ENCODE data around the gene APOH.
"Not testable (repeated sequence)": the region's sequence is repeated elsewhere in the genome, so short reads cannot be mapped to it uniquely, and the experiment has no call there.

Gene APOH, protein sequence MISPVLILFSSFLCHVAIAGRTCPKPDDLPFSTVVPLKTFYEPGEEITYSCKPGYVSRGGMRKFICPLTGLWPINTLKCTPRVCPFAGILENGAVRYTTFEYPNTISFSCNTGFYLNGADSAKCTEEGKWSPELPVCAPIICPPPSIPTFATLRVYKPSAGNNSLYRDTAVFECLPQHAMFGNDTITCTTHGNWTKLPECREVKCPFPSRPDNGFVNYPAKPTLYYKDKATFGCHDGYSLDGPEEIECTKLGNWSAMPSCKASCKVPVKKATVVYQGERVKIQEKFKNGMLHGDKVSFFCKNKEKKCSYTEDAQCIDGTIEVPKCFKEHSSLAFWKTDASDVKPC

GRCh38 chr17:66228887-66229782 is at the start of gene APOH:
Gene APOH, minus strand, starts transcription at chr17:66229415. Its CDS starts 36 bp downstream, at chr17:66229379.
- in situ Hi-C loops (cut with MboI; ENCODE audit: low sequenced_read_pairs): no loop called here

GRCh38 chr17:66277191-66277590 is 48.0 kb upstream of the APOH start:
- in situ Hi-C loops (cut with MboI; ENCODE audit: low sequenced_read_pairs): no loop called here

- in situ Hi-C loops (cut with MboI; ENCODE audit: low sequenced_read_pairs): no loop called here
Observed at GRCh38 chr17:66276328-66276937, 47.2 kb upstream of the APOH start.

- in situ Hi-C loops (cut with MboI; ENCODE audit: low sequenced_read_pairs): no loop called here
Observed at GRCh38 chr17:66275651-66276050, 46.4 kb upstream of the APOH start.

DNA sequence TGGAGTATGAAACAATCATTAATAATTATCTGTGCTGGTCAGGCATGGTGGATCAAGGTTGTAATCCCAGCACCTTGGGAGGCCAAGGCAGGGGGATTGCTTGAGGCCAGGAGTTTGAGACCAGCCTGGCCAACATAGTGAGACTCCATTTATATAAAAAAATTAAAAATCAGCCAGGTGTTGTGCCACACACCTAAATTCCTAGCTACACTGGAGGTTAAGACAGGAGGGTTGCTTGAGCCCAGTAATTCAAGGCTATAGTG is 44.3 kb upstream of the APOH start:
- in situ Hi-C loops (cut with MboI; ENCODE audit: low sequenced_read_pairs): no loop called here

- in situ Hi-C loops (cut with MboI; ENCODE audit: low sequenced_read_pairs): no loop called here
Observed at GRCh38 chr17:66272811-66273585, 43.8 kb upstream of the APOH start.

- in situ Hi-C loops (cut with MboI; ENCODE audit: low sequenced_read_pairs): no loop called here
Observed at GRCh38 chr17:66271512-66271911, 42.3 kb upstream of the APOH start.

GRCh38 chr17:66270106-66270505 is 40.9 kb upstream of the APOH start:
- in situ Hi-C loops (cut with MboI; ENCODE audit: low sequenced_read_pairs): no loop called here

DNA sequence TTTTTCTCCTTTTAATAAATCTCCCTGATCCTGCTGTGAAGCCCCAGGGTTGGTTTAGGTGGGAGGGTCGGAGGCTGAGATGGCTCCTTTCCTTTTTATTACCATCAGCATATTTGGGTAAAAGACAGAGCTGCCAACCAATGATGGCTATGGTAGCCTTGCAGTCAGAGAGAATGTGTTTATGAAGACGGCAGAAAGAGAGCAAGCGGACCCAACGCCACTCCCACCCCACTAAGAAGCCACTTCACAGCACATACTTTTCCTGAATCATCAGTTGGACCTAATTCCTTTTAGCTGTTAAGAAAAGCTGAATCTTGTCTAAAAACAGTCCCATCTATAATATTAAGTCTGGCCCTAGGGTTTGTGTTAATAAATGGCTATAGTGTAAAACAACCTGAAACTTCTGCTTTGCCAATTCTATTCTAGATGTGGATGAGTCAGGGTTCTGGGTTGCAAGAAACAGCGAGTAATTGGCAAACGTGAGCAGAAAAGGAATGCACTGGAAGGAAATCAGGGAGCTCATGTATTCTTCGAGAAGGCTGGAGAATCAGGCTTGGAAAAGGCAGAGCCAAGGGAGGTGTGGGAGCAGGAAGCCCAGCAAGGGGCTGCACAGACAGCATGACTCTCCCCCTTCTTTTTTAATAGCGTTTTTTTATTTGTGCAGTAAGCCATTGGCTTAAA is 39.2 kb upstream of the APOH start:
- in situ Hi-C loops (cut with MboI; ENCODE audit: low sequenced_read_pairs): no loop called here

GRCh38 chr17:66264696-66265095 is 35.5 kb upstream of the APOH start:
- in situ Hi-C loops (cut with MboI; ENCODE audit: low sequenced_read_pairs): no loop called here

GRCh38 chr17:66262767-66263166 is 33.6 kb upstream of the APOH start:
- in situ Hi-C loops (cut with MboI; ENCODE audit: low sequenced_read_pairs): no loop called here

DNA sequence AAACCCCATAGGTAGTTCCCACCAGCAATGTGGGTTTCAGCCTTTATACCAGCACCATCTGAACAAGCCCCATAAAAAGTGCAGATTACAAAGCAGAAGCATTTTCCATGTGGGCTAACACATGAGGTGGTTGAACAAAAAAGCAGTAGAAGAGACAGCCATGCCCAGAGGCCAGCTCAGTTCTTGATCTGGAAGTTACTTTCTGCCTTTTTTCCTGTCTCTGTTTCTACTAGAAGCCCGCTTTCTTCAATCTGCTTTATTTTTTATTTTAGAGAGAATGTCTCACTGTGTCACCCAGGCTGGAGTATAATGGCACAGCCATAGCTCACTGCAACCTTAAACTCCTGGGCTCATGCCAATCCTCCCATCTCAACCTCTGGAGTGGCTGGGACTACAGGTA is 31.5 kb upstream of the APOH start:
- in situ Hi-C loops (cut with MboI; ENCODE audit: low sequenced_read_pairs): no loop called here

- in situ Hi-C loops (cut with MboI; ENCODE audit: low sequenced_read_pairs): no loop called here
Observed at GRCh38 chr17:66260275-66260674, 31.1 kb upstream of the APOH start.

- in situ Hi-C loops (cut with MboI; ENCODE audit: low sequenced_read_pairs): no loop called here
Observed at GRCh38 chr17:66255527-66255971, 26.3 kb upstream of the APOH start.

GRCh38 chr17:66255112-66255511 is 25.9 kb upstream of the APOH start:
- in situ Hi-C loops (cut with MboI; ENCODE audit: low sequenced_read_pairs): no loop called here

DNA sequence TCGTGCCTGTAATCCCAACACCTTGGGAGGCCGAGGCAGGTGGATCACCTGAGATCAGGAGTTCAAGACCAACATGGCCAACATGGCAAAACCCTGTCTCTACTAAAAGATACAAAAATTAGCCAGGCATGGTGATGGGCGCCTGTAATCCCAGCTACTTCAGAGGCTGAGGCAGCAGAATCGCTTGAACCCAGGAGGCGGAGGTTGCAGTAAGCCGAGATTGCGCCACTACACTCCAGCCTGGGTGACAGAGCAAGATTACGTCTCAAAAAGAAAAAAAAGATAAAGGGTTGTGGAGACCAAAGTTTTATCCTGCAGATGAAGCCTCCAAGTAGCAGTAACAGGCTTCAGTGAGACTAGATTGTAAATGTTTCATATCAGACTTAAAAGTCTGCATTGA is 24.2 kb upstream of the APOH start:
- in situ Hi-C loops (cut with MboI; ENCODE audit: low sequenced_read_pairs): not testable (repeated sequence)

GRCh38 chr17:66250686-66251085 is 21.5 kb upstream of the APOH start:
- in situ Hi-C loops (cut with MboI; ENCODE audit: low sequenced_read_pairs): no loop called here

GRCh38 chr17:66248285-66248684 is 19.1 kb upstream of the APOH start:
- in situ Hi-C loops (cut with MboI; ENCODE audit: low sequenced_read_pairs): no loop called here

GRCh38 chr17:66241839-66242238 is 12.6 kb upstream of the APOH start:
- in situ Hi-C loops (cut with MboI; ENCODE audit: low sequenced_read_pairs): no loop called here

GRCh38 chr17:66240630-66241029 is 11.4 kb upstream of the APOH start:
- in situ Hi-C loops (cut with MboI; ENCODE audit: low sequenced_read_pairs): no loop called here

- in situ Hi-C loops (cut with MboI; ENCODE audit: low sequenced_read_pairs): no loop called here
Observed at GRCh38 chr17:66240013-66240412, 10.8 kb upstream of the APOH start.

Measured in hTERT RPE-1 (cell line).